Osteoblast (primary cell): ENCODE results near the gene PKP2. TPM values are rescaled to one million over a fixed set of nuclear protein-coding genes. Genes with fewer than 3 reads are reported as not detected.

ENCODE experiments used
- DNase-seq: peaks from one replicate; pipeline ENCODE4 v3.0.0; 2011; ENCODE audit warnings: low spot score, mixed read lengths; ENCODE audit not compliant: insufficient read length; ENCODE audit errors: missing footprints
- H2AFZ ChIP-seq: 2 replicates; pipeline ENCODE4 v1.6.0; 2011; ENCODE audit warnings: mild to moderate bottlenecking, low read length
- H3K27ac ChIP-seq: 2 replicates; pipeline ENCODE4 v1.5.1; 2011; ENCODE audit warnings: mild to moderate bottlenecking, low read depth, low read length, moderate library complexity
- H3K27me3 ChIP-seq: 2 replicates; pipeline ENCODE4 v1.6.0; 2012; ENCODE audit warnings: mild to moderate bottlenecking, control low read depth, inconsistent platforms, low read length, moderate library complexity; ENCODE audit not compliant: insufficient read depth
- H3K36me3 ChIP-seq: 2 replicates; pipeline ENCODE4 v1.5.1; 2011; ENCODE audit warnings: mild to moderate bottlenecking, low read length, control low read depth, moderate library complexity; ENCODE audit not compliant: insufficient read depth
- H3K4me1 ChIP-seq: 2 replicates; pipeline ENCODE4 v1.5.1; 2011; ENCODE audit warnings: mild to moderate bottlenecking, low read length, control low read depth, moderate library complexity; ENCODE audit not compliant: insufficient read depth
- H3K4me2 ChIP-seq: 2 replicates; pipeline ENCODE4 v1.6.0; 2011; ENCODE audit warnings: mild to moderate bottlenecking, low read length; ENCODE audit not compliant: insufficient read depth
- H3K4me3 ChIP-seq: fragments of 200-600 bp; sonication (generic); 3 replicates; pipeline ENCODE4 v1.5.1; 2012; ENCODE audit warnings: mild to moderate bottlenecking, low read length, inconsistent platforms; ENCODE audit not compliant: insufficient read depth
- H3K79me2 ChIP-seq: 2 replicates; pipeline ENCODE4 v1.6.0; 2012; ENCODE audit warnings: mild to moderate bottlenecking, low read length, control low read depth, inconsistent platforms; ENCODE audit not compliant: insufficient read depth
- H3K9me3 ChIP-seq: 2 replicates; pipeline ENCODE4 v1.5.1; 2011; ENCODE audit warnings: low read depth, low read length, control low read depth
- H4K20me1 ChIP-seq: 2 replicates; pipeline ENCODE4 v1.6.0; 2012; ENCODE audit warnings: mild to moderate bottlenecking, low read length, control low read depth; ENCODE audit not compliant: insufficient read depth
- CTCF ChIP-seq: IDR thresholded peaks from 2 replicates; pipeline ENCODE4 v1.5.1; 2011; ENCODE audit warnings: mild to moderate bottlenecking, low read depth, low read length, moderate library complexity; ENCODE audit errors: extremely low read depth
- total RNA-seq: library from RNA; depleted of rRNA; stranded (reverse); fragments of >200 nt; gene quantifications from 2 replicates; pipeline ENCODE4 v1.2.3, GENCODE V29; 2012

Gene PKP2
- total RNA-seq, 1 donor: under 0.01 TPM

DNA sequence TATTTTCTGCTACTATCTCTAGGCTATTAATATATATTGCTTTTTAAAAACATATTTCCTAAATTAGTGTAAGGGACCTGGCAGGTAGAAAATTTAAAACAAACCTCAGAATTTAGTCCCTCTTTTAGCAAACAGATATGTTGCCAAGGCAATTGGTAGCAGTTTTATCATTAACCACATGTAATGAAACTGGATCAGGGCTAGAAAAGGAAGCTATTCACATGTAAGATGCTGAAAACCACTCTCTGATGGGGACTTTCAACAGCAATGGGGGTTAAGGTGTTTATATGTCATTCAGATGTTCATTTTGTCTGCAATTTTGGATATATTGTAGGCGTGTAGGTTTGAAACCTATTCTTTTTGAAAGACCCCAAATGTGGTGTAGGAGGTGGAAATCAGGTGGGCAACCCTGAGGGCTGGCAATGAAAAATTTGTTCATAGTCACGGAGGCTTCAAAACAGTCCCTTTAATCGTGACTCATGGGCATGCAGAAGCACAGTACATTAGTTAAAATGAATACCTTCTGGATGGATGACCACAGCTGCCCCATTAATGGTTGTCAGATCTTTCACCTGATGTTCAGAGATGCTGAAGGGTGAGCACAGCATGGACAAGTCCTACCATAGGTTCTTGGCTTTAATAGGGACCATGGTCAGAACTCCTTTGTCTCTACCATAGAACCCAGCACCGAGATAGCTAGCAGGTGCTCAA is 5.9 kb upstream of the PKP2 start:
- no peaks in the 10 kb centered on the region for H3K27me3 ChIP-seq
- H3K79me2 ChIP-seq: no peaks in the 10 kb centered on the region
- no peak overlapping the region for H2AFZ ChIP-seq
- no peaks in the 10 kb centered on the region for H4K20me1 ChIP-seq
- no peaks in the 10 kb centered on the region for H3K9me3 ChIP-seq
- no peaks in the 10 kb centered on the region for H3K36me3 ChIP-seq
- no peaks in the 10 kb centered on the region for H3K4me1 ChIP-seq
- TF ChIP-seq CTCF: no peak
- H3K4me2 ChIP-seq: no peak overlapping the region
- H3K27ac ChIP-seq: no peak overlapping the region
- no peak for DNase-seq
- H3K4me3 ChIP-seq: no peak overlapping the region

DNA sequence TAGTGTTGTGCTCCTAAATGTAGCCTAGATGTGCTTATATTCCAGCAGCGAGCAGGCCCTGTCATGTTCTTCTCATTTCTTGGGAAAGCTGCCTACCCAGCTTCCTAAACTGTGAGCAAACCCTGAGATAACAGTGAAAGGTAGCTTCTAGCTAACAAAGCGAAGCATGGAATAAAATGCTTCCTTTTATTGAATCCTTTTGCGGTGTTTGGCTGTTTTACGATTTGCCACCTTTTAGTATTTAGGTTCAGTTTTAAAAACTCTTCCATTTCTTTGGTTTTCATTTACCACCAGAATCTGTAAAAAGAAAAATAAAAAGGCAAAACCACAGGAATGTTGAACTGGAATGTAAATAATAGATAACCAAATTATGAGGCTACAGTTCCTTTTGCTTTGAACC is 5.0 kb upstream of the PKP2 start:
- H3K27me3 ChIP-seq: peaks cover 4% of the 10 kb centered on the region
- no peaks in the 10 kb centered on the region for H3K9me3 ChIP-seq
- no peak overlapping the region for H3K4me3 ChIP-seq
- no peaks in the 10 kb centered on the region for H4K20me1 ChIP-seq
- no peak overlapping the region for H2AFZ ChIP-seq
- no peak for TF ChIP-seq CTCF
- no peaks in the 10 kb centered on the region for H3K79me2 ChIP-seq
- no peaks in the 10 kb centered on the region for H3K4me1 ChIP-seq
- no peak for DNase-seq
- H3K36me3 ChIP-seq: no peaks in the 10 kb centered on the region
- H3K4me2 ChIP-seq: no peak overlapping the region
- H3K27ac ChIP-seq: no peak overlapping the region

DNA sequence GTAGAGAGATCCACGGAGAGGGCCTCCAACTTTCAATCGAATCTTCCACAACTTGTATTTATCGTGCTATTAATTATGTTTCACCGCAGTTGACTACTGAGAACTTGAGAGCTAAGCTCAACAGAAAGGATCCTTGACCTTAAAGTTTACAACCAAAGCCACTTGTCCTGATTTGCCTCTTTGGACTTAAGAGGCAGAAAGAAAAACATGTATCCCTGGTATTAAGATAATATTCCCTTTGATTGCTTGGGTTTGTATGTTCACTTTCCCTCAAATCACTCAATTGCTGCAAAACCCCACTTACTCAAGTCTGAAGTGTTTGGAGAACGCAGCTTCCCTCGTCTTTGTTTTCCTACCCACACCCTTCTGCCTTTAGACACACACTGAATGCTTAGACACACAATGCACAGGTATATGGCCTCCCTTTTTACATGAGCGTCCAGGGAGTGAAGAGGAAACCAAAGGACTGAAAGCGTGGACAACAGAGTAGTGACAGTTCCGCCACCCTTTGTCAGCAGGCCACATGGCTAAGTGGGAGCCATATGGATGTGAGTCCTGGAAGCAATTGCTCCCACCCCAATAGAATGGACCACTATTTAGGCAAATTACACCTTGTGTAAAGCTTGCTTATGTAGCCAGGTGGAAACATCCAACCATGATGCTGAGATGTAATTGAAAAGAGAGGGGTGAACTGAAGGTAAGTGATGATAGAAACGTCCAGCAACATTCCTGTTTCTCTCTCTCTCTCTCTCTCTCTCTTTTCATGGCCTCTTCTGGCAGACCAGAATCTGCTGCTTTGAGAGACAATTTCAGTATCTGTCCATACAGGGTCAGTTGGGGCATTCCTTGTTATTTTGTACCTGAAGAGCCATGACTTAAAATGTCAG is 1.4 kb upstream of the PKP2 start:
- Histone ChIP-seq H3K9me3 (no peaks in the 10 kb centered on the region), H3K4me3 (no peak overlapping the region), H3K79me2 (no peaks in the 10 kb centered on the region), H3K4me2 (no peak overlapping the region), H3K4me1 (no peaks in the 10 kb centered on the region), H3K27me3 (peaks cover 11% of the 10 kb centered on the region), H2AFZ (no peak overlapping the region), H4K20me1 (no peaks in the 10 kb centered on the region), H3K36me3 (no peaks in the 10 kb centered on the region), H3K27ac (no peak overlapping the region)
- peak; percentile 76 for DNase-seq
- no peak for TF ChIP-seq CTCF

DNA sequence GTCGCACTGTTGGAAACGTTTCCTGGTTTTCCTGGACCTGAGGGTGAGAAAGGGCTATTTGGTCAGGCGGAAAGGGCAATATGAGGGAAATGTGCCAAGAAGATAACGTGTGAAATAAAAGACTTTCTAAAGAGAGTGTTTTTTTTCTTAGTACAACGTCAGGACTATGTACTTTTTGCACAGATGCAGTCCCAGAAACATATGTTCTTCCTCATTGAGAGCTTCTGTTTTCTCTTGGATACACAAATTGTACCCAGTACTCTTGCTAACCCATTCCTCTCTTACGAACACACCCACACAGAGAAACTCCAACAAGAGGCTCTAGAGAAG is 669 bp upstream of the PKP2 start:
- H3K4me2 ChIP-seq: no peak overlapping the region
- H3K4me3 ChIP-seq: no peak overlapping the region
- H2AFZ ChIP-seq: no peak overlapping the region

More for the DNA sequence above, 669 bp upstream of the PKP2 start:
- DNase-seq: no peak
- Histone ChIP-seq H3K27me3 (peaks cover 11% of the 10 kb centered on the region), H3K27ac (no peak overlapping the region), H3K79me2 (no peaks in the 10 kb centered on the region), H3K4me1 (no peaks in the 10 kb centered on the region), H3K36me3 (no peaks in the 10 kb centered on the region), H4K20me1 (no peaks in the 10 kb centered on the region), H3K9me3 (no peaks in the 10 kb centered on the region)
- TF ChIP-seq CTCF: no peak
